Astrocyte (in vitro differentiated cells and primary cell): Measurements from ENCODE around the gene STMN1. TPM values are rescaled to one million over a fixed set of nuclear protein-coding genes. Genes with fewer than 3 reads are reported as not detected.
A peak's percentile ranks its signal among the peaks of the same experiment; 100 is the strongest.

ENCODE experiments used
- DNase-seq: peaks from one replicate; pipeline ENCODE4 v3.0.0-alpha.2; 2010; ENCODE audit warnings: low read depth
- FAIRE-seq: peaks from 2 replicates; lab custom pipeline; 2011; peaks lifted over from hg19 to GRCh38; lab: Jason Lieb, UNC
- H2AFZ ChIP-seq: 2 replicates; pipeline ENCODE4 v1.6.0; 2012; ENCODE audit warnings: low read depth, low read length, inconsistent platforms
- H3K27ac ChIP-seq: 2 replicates; pipeline ENCODE4 v1.5.1; 2011; ENCODE audit warnings: low read depth, low read length, inconsistent platforms
- H3K27me3 ChIP-seq: 2 replicates; pipeline ENCODE4 v1.6.0; 2011; ENCODE audit warnings: low read length, inconsistent platforms; ENCODE audit not compliant: insufficient read depth
- H3K36me3 ChIP-seq: 2 replicates; pipeline ENCODE4 v1.5.1; 2011; ENCODE audit warnings: low read length, inconsistent platforms; ENCODE audit not compliant: insufficient read depth
- H3K4me1 ChIP-seq: 2 replicates; pipeline ENCODE4 v1.5.1; 2011; ENCODE audit warnings: low read length, inconsistent platforms; ENCODE audit not compliant: insufficient read depth
- H3K4me2 ChIP-seq: 2 replicates; pipeline ENCODE4 v1.6.0; 2012; ENCODE audit warnings: low read length, inconsistent platforms
- H3K4me3 ChIP-seq: 2 replicates; pipeline ENCODE4 v1.5.1; 2011; ENCODE audit warnings: low read depth, mild to moderate bottlenecking, low read length, inconsistent platforms; ENCODE audit not compliant: insufficient read depth
- H3K79me2 ChIP-seq: 2 replicates; pipeline ENCODE4 v1.6.0; 2012; ENCODE audit warnings: mild to moderate bottlenecking, low read length, inconsistent platforms; ENCODE audit not compliant: insufficient read depth
- H3K9ac ChIP-seq: 2 replicates; pipeline ENCODE4 v1.6.0; 2012; ENCODE audit warnings: mild to moderate bottlenecking, low read length, inconsistent platforms
- H3K9me3 ChIP-seq: 2 replicates; pipeline ENCODE4 v1.5.1; 2012; ENCODE audit warnings: low read depth, mild to moderate bottlenecking, low read length, inconsistent platforms; ENCODE audit not compliant: insufficient read depth
- H4K20me1 ChIP-seq: 2 replicates; pipeline ENCODE4 v1.6.0; 2012; ENCODE audit warnings: low read length, inconsistent platforms; ENCODE audit not compliant: insufficient read depth
- H3K27ac Mint-ChIP-seq: one replicate; pipeline ENCODE4 v1.8.0; 2021; ENCODE audit warnings: mild to moderate bottlenecking, mixed read lengths; ENCODE audit not compliant: unreplicated experiment
- H3K27me3 Mint-ChIP-seq: one replicate; pipeline ENCODE4 v1.8.0; 2021; ENCODE audit warnings: low read depth, mixed read lengths; ENCODE audit not compliant: unreplicated experiment
- H3K36me3 Mint-ChIP-seq: one replicate; pipeline ENCODE4 v1.8.0; 2021; ENCODE audit warnings: low read depth, mixed read lengths; ENCODE audit not compliant: unreplicated experiment
- H3K4me1 Mint-ChIP-seq: one replicate; pipeline ENCODE4 v1.8.0; 2021; ENCODE audit warnings: low read depth, mixed read lengths; ENCODE audit not compliant: unreplicated experiment
- H3K4me3 Mint-ChIP-seq: one replicate; pipeline ENCODE4 v1.8.0; 2021; ENCODE audit warnings: mild to moderate bottlenecking, moderate library complexity, mixed read lengths; ENCODE audit not compliant: unreplicated experiment
- H3K9me3 Mint-ChIP-seq: one replicate; pipeline ENCODE4 v1.8.0; 2021; ENCODE audit warnings: mild to moderate bottlenecking, mixed read lengths; ENCODE audit not compliant: unreplicated experiment
- CTCF ChIP-seq: IDR thresholded peaks from 2 replicates; pipeline ENCODE4 v1.5.1; 2011; ENCODE audit warnings: low read depth, mild to moderate bottlenecking, inconsistent platforms, low read length, moderate library complexity; ENCODE audit not compliant: insufficient read depth
- EZH2 ChIP-seq: IDR thresholded peaks from 2 replicates; pipeline ENCODE4 v1.6.1; 2012; ENCODE audit warnings: mild to moderate bottlenecking, low read length, inconsistent platforms; ENCODE audit not compliant: insufficient read depth
- total RNA-seq: library from RNA; stranded (reverse); gene quantifications from 2 replicates; pipeline ENCODE4 v1.2.1, GENCODE V29; 2021

STMN1 gene
- total RNA-seq, 1 donor from 2014 or later: 173 TPM

- Histone ChIP-seq H3K4me3 (peak overlapping the region; percentile 65), H3K79me2 (peaks cover 29% of the 10 kb centered on the region), H3K27me3 (no peaks in the 10 kb centered on the region), H3K27ac (peak overlapping the region; percentile 42), H3K4me2 (peak overlapping the region; percentile 98), H3K4me1 (peaks cover 16% of the 10 kb centered on the region), H4K20me1 (peaks cover 11% of the 10 kb centered on the region), H3K36me3 (no peaks in the 10 kb centered on the region), H3K9me3 (no peaks in the 10 kb centered on the region), H3K9ac (peak overlapping the region; percentile 81), H2AFZ (peak overlapping the region; percentile 76)
- FAIRE-seq (no peak), DNase-seq (no peak)
- Mint-ChIP-seq H3K27ac (peak overlapping the region; percentile 26), H3K27me3 (peaks cover 6% of the 10 kb centered on the region), H3K9me3 (no peaks in the 10 kb centered on the region), H3K4me3 (peak overlapping the region; percentile 89), H3K36me3 (no peaks in the 10 kb centered on the region), H3K4me1 (peaks cover 2% of the 10 kb centered on the region)
- TF ChIP-seq EZH2: no peak
- TF ChIP-seq CTCF: no peak
These were observed 31.5 kb downstream of the STMN1 start for GRCh38 chr1:25874635-25875153.

GRCh38 chr1:25874209-25874608 lies 32.0 kb downstream of the STMN1 start:
- peaks cover 11% of the 10 kb centered on the region for H4K20me1 ChIP-seq
- Mint-ChIP-seq H3K36me3 (no peaks in the 10 kb centered on the region), H3K9me3 (no peaks in the 10 kb centered on the region), H3K27me3 (peaks cover 1% of the 10 kb centered on the region), H3K27ac (no peak overlapping the region), H3K4me3 (peak overlapping the region; percentile 40), H3K4me1 (peaks cover 2% of the 10 kb centered on the region)
- no peak overlapping the region for H2AFZ ChIP-seq
- no peak overlapping the region for H3K27ac ChIP-seq
- H3K36me3 ChIP-seq: no peaks in the 10 kb centered on the region
- TF ChIP-seq CTCF (no peak), EZH2 (no peak)
- no peak for DNase-seq
- H3K9me3 ChIP-seq: no peaks in the 10 kb centered on the region
- peaks cover 29% of the 10 kb centered on the region for H3K79me2 ChIP-seq
- H3K4me2 ChIP-seq: peak overlapping the region; percentile 98
- H3K9ac ChIP-seq: peak overlapping the region; percentile 81
- H3K4me3 ChIP-seq: peak overlapping the region; percentile 65
- H3K4me1 ChIP-seq: peaks cover 16% of the 10 kb centered on the region
- H3K27me3 ChIP-seq: no peaks in the 10 kb centered on the region
- FAIRE-seq: no peak

- H3K9ac ChIP-seq: no peak overlapping the region
- no peak for DNase-seq
- no peaks in the 10 kb centered on the region for H3K36me3 Mint-ChIP-seq
- no peaks in the 10 kb centered on the region for H3K9me3 ChIP-seq
- peaks cover 29% of the 10 kb centered on the region for H3K79me2 ChIP-seq
- H3K4me1 Mint-ChIP-seq: peaks cover 2% of the 10 kb centered on the region
- H4K20me1 ChIP-seq: peaks cover 11% of the 10 kb centered on the region
- H3K36me3 ChIP-seq: no peaks in the 10 kb centered on the region
- peak overlapping the region; percentile 73 for H3K4me3 Mint-ChIP-seq
- no peaks in the 10 kb centered on the region for H3K9me3 Mint-ChIP-seq
- peaks cover 16% of the 10 kb centered on the region for H3K4me1 ChIP-seq
- H3K27ac ChIP-seq: no peak overlapping the region
- H3K27ac Mint-ChIP-seq: no peak overlapping the region
- no peak overlapping the region for H3K4me3 ChIP-seq
- no peak for TF ChIP-seq EZH2
- no peak for TF ChIP-seq CTCF
- no peak overlapping the region for H2AFZ ChIP-seq
- FAIRE-seq: no peak
- no peak overlapping the region for H3K4me2 ChIP-seq
- H3K27me3 ChIP-seq: no peaks in the 10 kb centered on the region
- no peaks in the 10 kb centered on the region for H3K27me3 Mint-ChIP-seq
These were observed 33.1 kb downstream of the STMN1 start for GRCh38 chr1:25873120-25873519.
